Inflammatory macrophage treated with lipopolysaccharide for 4 hours (primary cell): ENCODE measurements around the gene ANGPTL1.

Source experiments
- DNase-seq: peaks from one replicate; pipeline ENCODE4 v3.0.0-alpha.2; 2020

The ANGPTL1 gene

GRCh38 chr1:178870944-178871343 is at the start of gene ANGPTL1:
Gene ANGPTL1 (minus strand): TSS chr1:178871077. CDS start chr1:178865776, 5,301 bp downstream.
- DNase-seq: no peak

- DNase-seq: no peak
Observed at GRCh38 chr1:178919581-178919980, 48.7 kb upstream of the ANGPTL1 start.

- DNase-seq: no peak
Observed at GRCh38 chr1:178918955-178919354, 48.1 kb upstream of the ANGPTL1 start.

GRCh38 chr1:178918308-178918707 is 47.4 kb upstream of the ANGPTL1 start:
- no peak for DNase-seq

GRCh38 chr1:178916448-178917174 is 45.7 kb upstream of the ANGPTL1 start:
- DNase-seq: no peak

- DNase-seq: no peak
Observed at GRCh38 chr1:178912597-178912996, 41.7 kb upstream of the ANGPTL1 start.

GRCh38 chr1:178910023-178910422 is 39.1 kb upstream of the ANGPTL1 start:
- no peak for DNase-seq

GRCh38 chr1:178908358-178908757 is 37.5 kb upstream of the ANGPTL1 start:
- DNase-seq: no peak

GRCh38 chr1:178901482-178902125 is 30.7 kb upstream of the ANGPTL1 start:
- no peak for DNase-seq

- DNase-seq: no peak
Observed at GRCh38 chr1:178899402-178899801, 28.5 kb upstream of the ANGPTL1 start.

- DNase-seq: no peak
Observed at GRCh38 chr1:178898401-178898800, 27.5 kb upstream of the ANGPTL1 start.

GRCh38 chr1:178895928-178896327 is 25.1 kb upstream of the ANGPTL1 start:
- DNase-seq: no peak

- no peak for DNase-seq
Observed at GRCh38 chr1:178886551-178886950, 15.7 kb upstream of the ANGPTL1 start.

- no peak for DNase-seq
Observed at GRCh38 chr1:178885869-178886268, 15.0 kb upstream of the ANGPTL1 start.

GRCh38 chr1:178881950-178882349 is 11.1 kb upstream of the ANGPTL1 start:
- no peak for DNase-seq

- peak; percentile 21 for DNase-seq
Observed at GRCh38 chr1:178877896-178878295, 7.0 kb upstream of the ANGPTL1 start.

- DNase-seq: no peak
Observed at GRCh38 chr1:178875936-178876335, 5.1 kb upstream of the ANGPTL1 start.

GRCh38 chr1:178874966-178875365 is 4.1 kb upstream of the ANGPTL1 start:
- DNase-seq: no peak

GRCh38 chr1:178871551-178872320 is 859 bp upstream of the ANGPTL1 start:
- no peak for DNase-seq

GRCh38 chr1:178870221-178870620 is 656 bp downstream of the ANGPTL1 start:
- DNase-seq: no peak

- DNase-seq: no peak
Observed at GRCh38 chr1:178869119-178869697, 1.7 kb downstream of the ANGPTL1 start.

GRCh38 chr1:178868706-178869105 is 2.2 kb downstream of the ANGPTL1 start:
- DNase-seq: no peak

GRCh38 chr1:178867670-178868069 is 3.2 kb downstream of the ANGPTL1 start:
- DNase-seq: peak; percentile 64
